Measurements from ENCODE around the gene ST3GAL4.
"Not testable (repeated sequence)": the region's sequence is repeated elsewhere in the genome, so short reads cannot be mapped to it uniquely, and the experiment has no call there.

Gene ST3GAL4

DNA sequence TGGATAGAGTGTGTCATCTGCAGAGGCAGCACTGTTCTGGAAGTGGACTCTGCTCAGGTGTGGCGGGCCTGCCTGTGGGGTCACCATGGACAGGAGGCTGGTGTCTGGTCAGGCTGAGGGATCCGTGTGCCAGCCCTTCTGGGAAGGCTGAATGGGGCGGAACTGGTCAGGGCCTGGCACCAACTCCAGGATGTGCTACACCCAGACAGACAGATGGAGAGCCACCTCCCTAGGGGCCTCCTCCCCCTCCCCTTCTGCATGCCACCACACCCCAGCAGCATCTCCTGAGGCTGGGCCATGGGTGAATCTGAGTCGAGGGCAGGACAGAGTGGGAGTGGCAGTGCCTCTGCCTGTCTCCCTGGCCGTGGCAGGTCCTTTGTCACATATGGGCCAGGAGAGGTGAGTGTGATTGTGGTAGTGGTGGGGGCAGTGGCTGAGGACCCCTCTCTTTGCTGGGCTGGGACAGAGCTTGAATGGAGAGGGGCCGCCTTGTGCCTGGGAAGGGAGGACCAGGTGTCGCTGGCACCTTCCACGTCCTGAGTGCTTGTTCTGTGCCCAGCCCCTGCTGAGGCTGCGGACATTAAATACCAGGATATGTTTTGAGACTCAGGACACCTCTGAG, 29.1 kb downstream of the ST3GAL4 start:
- no peak for DNase-seq (ENCODE audit: low read depth in 3 of 3, low spot score in 1 of 3)

DNA sequence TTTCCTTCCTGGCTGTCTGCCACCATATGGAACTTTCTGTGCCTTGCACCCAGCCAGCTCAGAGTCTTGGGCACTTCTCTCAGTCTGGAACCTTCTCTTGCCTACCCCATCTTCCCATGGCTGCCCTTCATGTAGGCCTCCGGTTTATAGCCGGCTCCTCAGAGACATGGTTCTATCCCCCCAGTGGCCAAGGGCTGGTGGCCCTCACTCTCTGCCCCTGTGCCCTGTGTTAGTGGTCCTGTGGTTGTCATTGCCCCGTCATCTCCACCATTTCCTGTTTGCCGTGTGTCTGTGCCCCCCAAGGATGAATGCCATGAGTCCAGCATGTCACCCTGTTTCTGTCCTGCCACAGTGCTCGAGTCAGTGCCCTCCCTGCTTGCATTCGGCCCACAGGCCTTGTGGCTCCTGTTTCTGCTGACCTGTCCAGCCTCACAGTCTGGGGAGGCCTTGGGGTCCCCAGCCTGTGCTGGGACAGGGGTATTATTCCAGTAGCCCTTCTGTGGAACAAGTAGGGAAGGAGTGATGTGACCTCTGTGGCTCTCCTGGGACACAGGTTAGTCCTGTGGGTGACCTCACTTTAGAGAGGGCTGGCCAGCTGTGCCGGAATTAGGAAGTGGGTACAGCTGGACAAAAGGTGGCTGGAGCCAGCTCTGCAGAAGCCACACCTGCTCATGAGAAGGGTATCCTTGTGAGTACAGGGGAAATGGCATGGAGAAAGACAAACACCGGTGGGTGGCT, 30.7 kb downstream of the ST3GAL4 start:
- no peak for DNase-seq (ENCODE audit: low read depth in 3 of 3, low spot score in 1 of 3)

DNA sequence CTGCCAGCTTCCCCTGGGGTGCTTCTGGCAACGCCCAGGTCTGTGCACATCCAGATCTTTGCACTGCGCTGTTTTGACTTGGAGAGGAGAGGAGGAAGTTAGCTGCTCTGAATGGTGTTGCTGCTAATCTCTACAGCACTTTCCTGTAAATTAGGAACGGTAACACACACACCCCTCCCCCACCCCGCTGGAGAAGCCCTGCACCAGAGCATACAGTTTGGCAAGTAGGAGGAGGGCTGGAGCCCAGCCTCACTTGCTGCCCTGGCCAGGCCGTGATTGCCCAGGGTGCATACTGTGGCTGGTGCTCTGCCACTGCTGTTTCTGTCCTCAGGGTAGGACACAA, 31.2 kb downstream of the ST3GAL4 start:
- not testable (repeated sequence) for DNase-seq (ENCODE audit: low read depth in 3 of 3, low spot score in 1 of 3)

GRCh38 chr11:126387857-126388256, 32.4 kb downstream of the ST3GAL4 start:
- DNase-seq (ENCODE audit: low read depth in 3 of 3, low spot score in 1 of 3), result no peak

GRCh38 chr11:126390272-126390867, 34.9 kb downstream of the ST3GAL4 start:
- no peak for DNase-seq (ENCODE audit: low read depth in 3 of 3, low spot score in 1 of 3)

DNA sequence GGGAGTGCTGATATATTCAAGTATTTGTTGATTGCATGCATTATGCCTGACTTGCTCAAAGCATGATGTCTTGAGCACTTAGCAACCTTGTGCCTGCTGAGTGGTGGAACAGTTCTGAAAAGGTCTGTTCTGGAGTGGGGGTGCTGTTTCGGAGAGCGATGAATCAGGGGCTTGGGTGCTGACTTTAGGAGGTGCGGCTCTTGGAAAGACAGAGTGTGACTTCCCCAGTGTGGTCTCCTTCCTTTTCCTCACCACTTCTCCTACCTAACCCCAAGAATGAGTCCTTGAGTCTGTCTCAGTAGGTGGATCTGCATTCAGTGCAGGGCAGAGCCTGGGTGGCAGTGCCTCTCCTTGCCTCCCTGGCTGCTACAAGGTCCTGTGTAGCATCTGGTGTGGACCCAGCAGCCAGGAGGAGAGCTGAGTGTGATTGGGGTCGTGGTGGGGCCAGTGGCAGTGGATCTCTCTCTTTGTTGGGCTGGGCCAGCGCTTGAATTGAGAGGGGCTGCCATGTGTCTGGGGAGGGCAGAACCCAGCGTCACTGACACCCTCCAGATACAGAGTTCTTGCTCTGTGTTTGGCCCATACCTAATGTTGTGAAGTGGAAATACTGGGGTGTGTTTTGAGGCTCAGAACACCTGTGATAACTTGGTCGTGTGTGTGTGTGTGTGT, 35.9 kb downstream of the ST3GAL4 start:
- no peak for DNase-seq (ENCODE audit: low read depth in 3 of 3, low spot score in 1 of 3)

DNA sequence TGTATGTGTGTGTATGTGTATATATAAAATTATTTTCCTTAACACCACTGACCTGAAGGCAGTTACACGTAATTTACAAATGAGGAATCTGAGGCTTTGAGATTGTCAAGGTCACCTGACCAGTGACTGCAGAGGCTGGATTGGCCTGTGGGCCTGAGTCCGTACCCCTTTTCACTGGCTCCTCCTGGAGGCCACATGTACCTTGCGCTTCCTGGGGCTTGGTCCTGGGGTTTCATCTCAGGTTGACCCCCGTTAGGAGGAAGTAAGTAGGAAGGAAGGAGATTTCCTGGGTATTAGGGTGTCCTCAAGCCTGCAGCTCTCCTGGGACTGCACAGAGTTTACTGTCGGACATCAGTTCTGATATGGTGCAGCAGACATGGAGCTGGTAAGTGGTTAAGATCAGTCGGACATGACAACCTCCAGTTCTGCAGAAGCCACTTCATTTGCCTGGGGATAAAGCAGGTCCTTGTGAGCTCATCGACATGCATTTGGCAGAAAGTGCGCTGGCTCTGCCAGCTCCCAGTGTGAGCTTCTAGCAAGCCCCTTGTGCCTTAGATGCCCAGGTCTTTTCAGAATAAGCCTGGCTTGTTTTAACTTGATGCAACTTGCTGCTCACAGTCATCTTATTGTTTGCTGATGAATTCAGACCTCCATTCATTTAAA, 36.6 kb downstream of the ST3GAL4 start:
- DNase-seq (ENCODE audit: low read depth in 3 of 3, low spot score in 1 of 3), result no peak

GRCh38 chr11:126392633-126393013, 37.1 kb downstream of the ST3GAL4 start:
- no peak for DNase-seq (ENCODE audit: low read depth in 3 of 3, low spot score in 1 of 3)

DNA sequence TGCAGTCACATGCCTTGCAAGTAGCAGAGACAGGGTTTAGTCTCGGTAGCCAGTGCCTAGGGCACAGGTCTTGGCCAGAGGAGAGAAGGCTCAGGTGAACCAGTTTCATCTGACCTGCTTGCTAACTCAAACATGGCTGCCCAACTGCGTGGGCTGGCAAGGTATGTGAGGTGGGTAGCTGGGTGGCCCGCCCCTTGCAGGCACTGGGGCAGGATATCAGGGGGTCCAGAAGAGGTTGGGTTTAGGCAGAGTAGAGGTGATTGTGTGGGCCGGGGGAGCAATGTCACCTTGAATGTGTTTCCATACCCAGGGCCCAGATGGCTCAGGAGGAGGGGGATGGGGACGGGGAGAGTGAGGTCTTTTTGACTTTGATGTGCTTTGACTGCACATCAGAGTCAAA, 37.7 kb downstream of the ST3GAL4 start:
- no peak for DNase-seq (ENCODE audit: low read depth in 3 of 3, low spot score in 1 of 3)

GRCh38 chr11:126394036-126394435, 38.5 kb downstream of the ST3GAL4 start:
- DNase-seq (ENCODE audit: low read depth in 3 of 3, low spot score in 1 of 3), result no peak

DNA sequence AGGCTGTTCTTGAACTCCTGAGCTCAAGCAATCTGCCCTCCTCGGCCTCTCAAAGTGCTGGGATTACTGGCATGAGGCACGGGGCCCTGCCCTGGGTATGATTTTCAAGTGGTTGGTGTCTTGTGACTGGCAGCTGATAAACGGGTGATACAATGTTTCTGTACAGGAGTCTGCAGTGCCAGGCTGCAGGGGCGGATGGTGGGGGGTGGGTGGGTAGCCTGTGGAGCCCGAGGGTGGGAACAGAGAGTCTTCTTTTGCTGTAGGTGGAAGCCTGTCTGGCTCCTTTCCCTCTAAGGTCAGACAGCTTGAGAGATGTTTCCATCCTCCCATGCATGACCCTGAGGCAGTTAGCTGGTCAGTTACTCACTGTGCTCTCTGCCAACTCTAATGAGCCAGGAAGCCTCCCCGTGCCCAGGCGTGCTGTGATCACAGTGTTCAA, 39.2 kb downstream of the ST3GAL4 start:
- not testable (repeated sequence) for DNase-seq (ENCODE audit: low read depth in 3 of 3, low spot score in 1 of 3)

- not testable (repeated sequence) for DNase-seq (ENCODE audit: low read depth in 3 of 3, low spot score in 1 of 3)
Observed at GRCh38 chr11:126395784-126396183, 40.3 kb downstream of the ST3GAL4 start.

GRCh38 chr11:126396266-126396665, 40.8 kb downstream of the ST3GAL4 start:
- not testable (repeated sequence) for DNase-seq (ENCODE audit: low read depth in 3 of 3, low spot score in 1 of 3)

DNA sequence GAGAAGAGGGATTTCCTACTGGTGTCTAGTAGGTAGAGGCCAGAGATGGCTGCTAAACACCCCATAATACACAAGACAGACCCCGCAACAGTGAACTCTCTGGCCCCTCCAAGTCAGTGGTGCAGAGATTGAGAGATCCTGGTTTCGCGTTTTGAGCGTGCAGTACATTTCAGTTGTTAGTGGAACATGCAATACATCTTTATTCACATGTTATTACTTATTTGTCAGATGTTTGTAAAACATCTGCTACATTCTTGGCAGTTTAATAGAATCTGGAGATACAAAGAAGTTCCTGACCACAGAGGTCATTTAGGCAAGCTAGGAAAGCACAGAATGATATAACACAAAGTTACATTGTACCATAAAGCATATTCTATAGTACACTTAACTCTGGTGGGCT, 41.5 kb downstream of the ST3GAL4 start:
- DNase-seq (ENCODE audit: low read depth in 3 of 3, low spot score in 1 of 3), result no peak

- DNase-seq (ENCODE audit: low read depth in 3 of 3, low spot score in 1 of 3), result no peak
Observed at GRCh38 chr11:126398296-126398695, 42.8 kb downstream of the ST3GAL4 start.

GRCh38 chr11:126398721-126399120, 43.2 kb downstream of the ST3GAL4 start:
- DNase-seq (ENCODE audit: low read depth in 3 of 3, low spot score in 1 of 3), result no peak

- DNase-seq (ENCODE audit: low read depth in 3 of 3, low spot score in 1 of 3), result no peak
Observed at GRCh38 chr11:126400019-126400418, 44.5 kb downstream of the ST3GAL4 start.

DNA sequence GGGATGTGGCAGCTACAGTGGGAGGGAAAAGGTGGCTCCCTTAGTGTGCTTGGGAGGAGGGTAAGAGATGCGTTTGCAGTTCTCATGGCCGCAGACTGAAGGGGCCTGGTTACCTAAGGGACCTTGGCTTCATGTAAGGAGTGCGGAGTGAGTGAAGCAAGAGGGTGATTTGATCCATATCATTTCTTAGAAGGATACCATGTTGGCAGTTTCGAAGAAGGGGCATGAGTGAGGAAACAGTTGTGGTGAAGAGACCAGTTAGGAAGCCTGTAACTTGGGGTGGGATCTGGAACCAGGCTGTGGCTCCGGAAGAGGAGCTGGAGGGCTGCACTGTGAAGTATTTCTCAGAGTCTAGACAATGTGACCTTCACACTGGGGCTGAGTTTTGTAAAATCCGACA, 45.0 kb downstream of the ST3GAL4 start:
- no peak for DNase-seq (ENCODE audit: low read depth in 3 of 3, low spot score in 1 of 3)

GRCh38 chr11:126403022-126403581, 47.6 kb downstream of the ST3GAL4 start:
- no peak for DNase-seq (ENCODE audit: low read depth in 3 of 3, low spot score in 1 of 3)

DNA sequence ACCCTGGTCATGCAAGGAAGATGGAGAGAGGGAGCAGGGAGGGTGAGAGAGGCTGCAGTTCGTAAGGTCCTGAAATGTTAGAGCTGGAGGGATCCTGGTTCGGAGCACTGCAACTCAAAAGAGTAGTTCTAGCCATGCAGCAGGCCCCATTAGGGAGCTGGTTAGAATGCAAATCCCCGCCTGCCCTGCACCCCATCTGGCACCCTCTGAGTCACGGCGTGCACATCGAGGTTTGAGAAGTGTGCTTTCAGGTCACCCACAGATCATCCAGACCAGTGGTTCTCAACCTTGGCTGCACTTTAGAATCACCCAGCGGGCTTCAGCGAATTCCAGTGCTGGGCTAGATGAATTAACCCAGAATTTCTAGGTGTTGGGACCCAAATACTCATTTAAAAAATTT, 48.2 kb downstream of the ST3GAL4 start:
- no peak for DNase-seq (ENCODE audit: low read depth in 3 of 3, low spot score in 1 of 3)

DNA sequence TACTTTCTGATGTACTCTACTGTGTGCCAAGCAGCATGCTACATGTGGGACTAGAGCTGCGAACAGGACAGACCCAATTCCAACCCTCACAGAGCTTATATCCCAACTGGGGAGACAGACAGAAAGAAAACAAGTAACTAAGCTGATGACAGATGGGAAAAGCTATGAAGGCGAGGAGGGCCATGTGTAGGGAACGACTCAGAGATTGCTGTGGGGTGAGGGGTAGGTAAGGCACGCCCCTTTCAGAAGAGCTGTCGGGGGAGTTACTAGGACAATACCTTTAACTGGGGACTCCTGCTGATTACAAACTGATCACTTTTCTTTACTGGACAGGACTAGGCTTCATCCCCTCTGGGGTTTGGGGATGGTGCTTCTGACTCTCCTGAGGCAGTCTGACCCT, 48.9 kb downstream of the ST3GAL4 start:
- DNase-seq (ENCODE audit: low read depth in 3 of 3, low spot score in 1 of 3), result no peak
